ENCODE measurements around the gene MT2A.
"Not testable (repeated sequence)": the region's sequence is repeated elsewhere in the genome, so short reads cannot be mapped to it uniquely, and the experiment has no call there.

The MT2A gene

GRCh38 chr16:56621665-56622445, 13.5 kb downstream of the MT2A start:
- DNase-seq (ENCODE audit: low spot score) = not testable (repeated sequence)

GRCh38 chr16:56623184-56623583, 14.8 kb downstream of the MT2A start:
- not testable (repeated sequence) for DNase-seq (ENCODE audit: low spot score)

GRCh38 chr16:56623637-56624036, 15.3 kb downstream of the MT2A start:
- no peak for DNase-seq (ENCODE audit: low spot score)

GRCh38 chr16:56625140-56625942, 17.0 kb downstream of the MT2A start, which contains the start of gene MT1E:
MT1E (plus strand) TSS chr16:56625781; CDS start chr16:56625852, 71 bp downstream.
- DNase-seq (ENCODE audit: low spot score) = no peak

- DNase-seq (ENCODE audit: low spot score) = no peak
These were observed 17.7 kb downstream of the MT2A start for GRCh38 chr16:56625943-56626654.

- no peak for DNase-seq (ENCODE audit: low spot score)
These were observed 18.3 kb downstream of the MT2A start for GRCh38 chr16:56626685-56627084.

- no peak for DNase-seq (ENCODE audit: low spot score)
These were observed 20.3 kb downstream of the MT2A start for GRCh38 chr16:56628486-56629350.

GRCh38 chr16:56629531-56629930, 21.1 kb downstream of the MT2A start:
- no peak for DNase-seq (ENCODE audit: low spot score)

- DNase-seq (ENCODE audit: low spot score) = no peak
These were observed 21.8 kb downstream of the MT2A start for GRCh38 chr16:56630134-56630533.

GRCh38 chr16:56631197-56631596, 22.8 kb downstream of the MT2A start:
- DNase-seq (ENCODE audit: low spot score) = no peak

- DNase-seq (ENCODE audit: low spot score) = no peak
These were observed 23.4 kb downstream of the MT2A start for GRCh38 chr16:56631832-56632155.

GRCh38 chr16:56632156-56632847, 23.9 kb downstream of the MT2A start, which contains the start of gene MT1M:
MT1M (plus strand) TSS chr16:56632659; CDS start chr16:56632732, 73 bp downstream.
- no peak for DNase-seq (ENCODE audit: low spot score)

- no peak for DNase-seq (ENCODE audit: low spot score)
These were observed 24.5 kb downstream of the MT2A start for GRCh38 chr16:56632848-56633365.

- DNase-seq (ENCODE audit: low spot score) = no peak
These were observed 25.2 kb downstream of the MT2A start for GRCh38 chr16:56633535-56633934.

- no peak for DNase-seq (ENCODE audit: low spot score)
These were observed 26.5 kb downstream of the MT2A start for GRCh38 chr16:56634715-56635440.

- no peak for DNase-seq (ENCODE audit: low spot score)
These were observed 27.1 kb downstream of the MT2A start for GRCh38 chr16:56635441-56635967.

- DNase-seq (ENCODE audit: low spot score) = no peak
These were observed 28.4 kb downstream of the MT2A start for GRCh38 chr16:56636616-56637413.

- no peak for DNase-seq (ENCODE audit: low spot score)
These were observed 29.7 kb downstream of the MT2A start, which contains the start of gene MT1A for GRCh38 chr16:56637814-56638750. MT1A (plus strand) TSS chr16:56638666; CDS start chr16:56638739, 73 bp downstream.
